ENCODE measurements around the gene WWC1.

DNA sequence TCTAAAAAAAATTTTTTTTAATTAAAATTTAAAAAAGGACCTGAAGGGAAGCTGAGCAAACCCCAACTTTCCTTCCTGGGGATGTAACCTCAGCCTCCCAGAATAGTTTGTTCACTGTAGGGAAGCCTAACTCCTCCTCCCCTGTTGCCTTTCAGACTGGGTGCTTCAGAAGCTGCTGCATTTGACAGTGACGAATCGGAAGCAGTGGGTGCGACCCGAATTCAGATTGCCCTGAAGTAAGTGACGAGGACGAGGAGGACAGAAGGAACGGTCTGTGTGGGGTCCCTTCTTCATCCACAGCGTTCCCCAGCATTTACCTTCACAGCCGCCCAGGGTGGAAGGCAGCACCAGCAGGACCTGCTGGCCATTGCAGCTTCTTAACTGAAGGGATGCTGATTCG is 137.1 kb downstream of the WWC1 start:
- TF ChIP-seq, protein P1, sequence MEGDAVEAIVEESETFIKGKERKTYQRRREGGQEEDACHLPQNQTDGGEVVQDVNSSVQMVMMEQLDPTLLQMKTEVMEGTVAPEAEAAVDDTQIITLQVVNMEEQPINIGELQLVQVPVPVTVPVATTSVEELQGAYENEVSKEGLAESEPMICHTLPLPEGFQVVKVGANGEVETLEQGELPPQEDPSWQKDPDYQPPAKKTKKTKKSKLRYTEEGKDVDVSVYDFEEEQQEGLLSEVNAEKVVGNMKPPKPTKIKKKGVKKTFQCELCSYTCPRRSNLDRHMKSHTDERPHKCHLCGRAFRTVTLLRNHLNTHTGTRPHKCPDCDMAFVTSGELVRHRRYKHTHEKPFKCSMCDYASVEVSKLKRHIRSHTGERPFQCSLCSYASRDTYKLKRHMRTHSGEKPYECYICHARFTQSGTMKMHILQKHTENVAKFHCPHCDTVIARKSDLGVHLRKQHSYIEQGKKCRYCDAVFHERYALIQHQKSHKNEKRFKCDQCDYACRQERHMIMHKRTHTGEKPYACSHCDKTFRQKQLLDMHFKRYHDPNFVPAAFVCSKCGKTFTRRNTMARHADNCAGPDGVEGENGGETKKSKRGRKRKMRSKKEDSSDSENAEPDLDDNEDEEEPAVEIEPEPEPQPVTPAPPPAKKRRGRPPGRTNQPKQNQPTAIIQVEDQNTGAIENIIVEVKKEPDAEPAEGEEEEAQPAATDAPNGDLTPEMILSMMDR (IDR thresholded peaks at IDR 0.05; ENCODE audit: insufficient read depth, low read depth, low read length), result no peak
- TF ChIP-seq EZH2 (IDR thresholded peaks at IDR 0.05; ENCODE audit: insufficient read depth, low read length), result no peak
